OCI-LY3 (cell line): ENCODE data around the gene UPK3A.
"Not testable (repeated sequence)": the region's sequence is repeated elsewhere in the genome, so short reads cannot be mapped to it uniquely, and the experiment has no call there.

Experiments used
- H2AFZ ChIP-seq: fragments of 200-600, 300-600 bp; shearing (Covaris generic); 2 replicates; pipeline ENCODE4 v1.6.0; 2014; ENCODE audit warnings: antibody characterized with exemption, low read depth, low read length
- H3K27ac ChIP-seq: fragments of 200-600, 300-600 bp; sonication (generic); 2 replicates; pipeline ENCODE4 v1.5.1; 2014; ENCODE audit warnings: mild to moderate bottlenecking, low read length, moderate library complexity, mixed read lengths
- H3K27me3 ChIP-seq: fragments of 200-600, 300-600 bp; sonication (generic); 2 replicates; pipeline ENCODE4 v1.6.1; 2014; ENCODE audit warnings: low read depth, low read length, mixed read lengths
- H3K36me3 ChIP-seq: fragments of 200-600, 300-600 bp; sonication (generic); replicated peaks from 2 replicates; pipeline ENCODE3; 2014; ENCODE audit warnings: low read depth, low read length, mixed read lengths
- H3K4me1 ChIP-seq: fragments of 300-600, 200-600 bp; sonication (generic); 2 replicates; pipeline ENCODE4 v1.6.1; 2014; ENCODE audit warnings: low read length, mixed read lengths
- H3K4me2 ChIP-seq: fragments of 200-600, 300-600 bp; sonication (generic); 2 replicates; pipeline ENCODE4 v1.6.1; 2014; ENCODE audit warnings: low read length, mixed read lengths
- H3K4me3 ChIP-seq: fragments of 300-600, 200-600 bp; sonication (generic); 2 replicates; pipeline ENCODE4 v1.5.1; 2014; ENCODE audit warnings: antibody characterized with exemption, mild to moderate bottlenecking, low read length, moderate library complexity
- H3K79me2 ChIP-seq: fragments of 300-600, 200-600 bp; shearing (Covaris generic); 2 replicates; pipeline ENCODE4 v1.6.1; 2014; ENCODE audit warnings: mild to moderate bottlenecking, low read length, mixed read lengths
- H3K9ac ChIP-seq: fragments of 300-600, 200-600 bp; shearing (Covaris generic); 2 replicates; pipeline ENCODE4 v1.6.0; 2014; ENCODE audit warnings: mild to moderate bottlenecking, low read length, moderate library complexity
- H3K9me3 ChIP-seq: fragments of 200-600, 300-600 bp; shearing (Covaris generic); 2 replicates; pipeline ENCODE4 v1.6.1; 2014; ENCODE audit warnings: low read length, mixed read lengths; ENCODE audit not compliant: insufficient read depth
- H4K20me1 ChIP-seq: fragments of 200-600, 300-600 bp; sonication (generic); 2 replicates; pipeline ENCODE4 v1.6.1; 2016; ENCODE audit warnings: low read length, mixed read lengths; ENCODE audit not compliant: insufficient read depth
- EZH2phosphoT487 ChIP-seq: fragments of 200-600 bp; shearing (Covaris generic); IDR thresholded peaks from 2 replicates; pipeline ENCODE4 v1.6.1; 2018; ENCODE audit warnings: antibody characterized with exemption, mixed run types, low read depth
- TF ChIP-seq, protein P1 (sequence below): fragments of 200-600, 300-600 bp; sonication (generic); IDR thresholded peaks from 2 replicates; pipeline ENCODE4 v1.5.1; 2014; ENCODE audit warnings: antibody characterized with exemption, low read length, low read depth

Gene UPK3A

GRCh38 chr22:45324311-45324711 lies 39.6 kb downstream of the UPK3A start:
- Histone ChIP-seq H3K9me3 (no peaks in the 10 kb centered on the region), H3K27ac (no peak overlapping the region), H3K36me3 (peaks cover 62% of the 10 kb centered on the region), H2AFZ (no peak overlapping the region), H3K4me2 (no peak overlapping the region), H3K4me1 (peaks cover 15% of the 10 kb centered on the region), H3K79me2 (peaks cover 66% of the 10 kb centered on the region), H3K9ac (no peak overlapping the region), H3K4me3 (no peak overlapping the region), H3K27me3 (no peaks in the 10 kb centered on the region), H4K20me1 (peaks cover 21% of the 10 kb centered on the region)
- TF ChIP-seq, protein P1, sequence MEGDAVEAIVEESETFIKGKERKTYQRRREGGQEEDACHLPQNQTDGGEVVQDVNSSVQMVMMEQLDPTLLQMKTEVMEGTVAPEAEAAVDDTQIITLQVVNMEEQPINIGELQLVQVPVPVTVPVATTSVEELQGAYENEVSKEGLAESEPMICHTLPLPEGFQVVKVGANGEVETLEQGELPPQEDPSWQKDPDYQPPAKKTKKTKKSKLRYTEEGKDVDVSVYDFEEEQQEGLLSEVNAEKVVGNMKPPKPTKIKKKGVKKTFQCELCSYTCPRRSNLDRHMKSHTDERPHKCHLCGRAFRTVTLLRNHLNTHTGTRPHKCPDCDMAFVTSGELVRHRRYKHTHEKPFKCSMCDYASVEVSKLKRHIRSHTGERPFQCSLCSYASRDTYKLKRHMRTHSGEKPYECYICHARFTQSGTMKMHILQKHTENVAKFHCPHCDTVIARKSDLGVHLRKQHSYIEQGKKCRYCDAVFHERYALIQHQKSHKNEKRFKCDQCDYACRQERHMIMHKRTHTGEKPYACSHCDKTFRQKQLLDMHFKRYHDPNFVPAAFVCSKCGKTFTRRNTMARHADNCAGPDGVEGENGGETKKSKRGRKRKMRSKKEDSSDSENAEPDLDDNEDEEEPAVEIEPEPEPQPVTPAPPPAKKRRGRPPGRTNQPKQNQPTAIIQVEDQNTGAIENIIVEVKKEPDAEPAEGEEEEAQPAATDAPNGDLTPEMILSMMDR: no peak
- TF ChIP-seq EZH2phosphoT487: no peak

DNA sequence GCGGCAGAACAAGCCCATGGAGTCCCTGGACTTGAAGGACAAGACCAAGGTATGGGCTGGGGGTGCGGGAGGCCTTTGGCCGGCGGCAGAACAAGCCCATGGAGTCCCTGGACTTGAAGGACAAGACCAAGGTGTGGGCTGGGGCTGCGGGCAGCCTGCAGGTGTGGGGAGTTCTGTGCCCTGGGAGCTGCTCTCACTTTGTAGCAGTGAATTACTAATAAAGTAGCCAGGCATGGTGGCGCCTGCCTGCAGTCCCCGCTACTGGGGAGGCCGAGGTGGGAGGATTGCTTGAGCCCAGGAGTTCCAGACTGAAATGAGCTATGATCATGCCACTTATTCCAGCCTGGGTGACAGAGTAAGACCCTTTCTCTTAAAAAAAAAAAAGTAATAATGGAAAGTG lies 43.5 kb downstream of the UPK3A start:
- not testable (repeated sequence) for H3K27ac ChIP-seq, H3K4me3 ChIP-seq, H3K9ac ChIP-seq, H3K9me3 ChIP-seq, H3K4me2 ChIP-seq, H3K27me3 ChIP-seq, H2AFZ ChIP-seq, H3K4me1 ChIP-seq
- H4K20me1 ChIP-seq: peaks cover 16% of the 10 kb centered on the region; the same call in 1 of the 2 replicates
- H3K36me3 ChIP-seq: peaks cover 77% of the 10 kb centered on the region
- peaks cover 27% of the 10 kb centered on the region for H3K79me2 ChIP-seq

- H3K27me3 ChIP-seq: no peaks in the 10 kb centered on the region
- H3K79me2 ChIP-seq: peaks cover 20% of the 10 kb centered on the region
- no peaks in the 10 kb centered on the region for H3K9me3 ChIP-seq
- no peak overlapping the region for H3K27ac ChIP-seq
- H3K9ac ChIP-seq: no peak overlapping the region
- H3K4me2 ChIP-seq: no peak overlapping the region
- no peak overlapping the region for H3K4me3 ChIP-seq
- H2AFZ ChIP-seq: no peak overlapping the region
- H3K36me3 ChIP-seq: peaks cover 74% of the 10 kb centered on the region
- H3K4me1 ChIP-seq: no peaks in the 10 kb centered on the region
- H4K20me1 ChIP-seq: peaks cover 16% of the 10 kb centered on the region; the same call in 1 of the 2 replicates
- TF ChIP-seq EZH2phosphoT487: no peak
- TF ChIP-seq, protein P1: no peak
Measured at GRCh38 chr22:45328822-45329529, 44.2 kb downstream of the UPK3A start.

DNA sequence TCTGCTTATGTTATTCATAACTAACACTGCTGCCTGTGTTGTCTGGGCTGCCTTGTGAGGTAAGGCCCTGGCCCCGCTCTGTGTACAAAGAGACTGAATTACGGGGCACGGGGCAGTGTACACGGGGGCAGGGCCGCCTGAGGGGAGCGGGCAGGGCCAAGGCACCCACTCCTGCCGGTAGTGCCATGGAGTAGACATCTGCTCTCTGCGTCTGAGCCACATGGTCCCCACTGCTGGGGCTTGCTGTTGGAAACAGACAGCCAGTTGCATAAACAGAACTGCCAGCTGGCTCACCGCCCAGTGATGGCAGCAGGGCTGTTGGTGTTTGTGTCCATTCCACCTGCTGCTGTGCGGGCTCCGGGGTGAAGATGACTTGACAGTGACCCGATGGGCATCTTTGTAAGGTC lies 44.8 kb downstream of the UPK3A start:
- H3K27ac ChIP-seq: no peak overlapping the region
- peaks cover 16% of the 10 kb centered on the region; the same call in 1 of the 2 replicates for H4K20me1 ChIP-seq
- H3K36me3 ChIP-seq: peaks cover 74% of the 10 kb centered on the region
- no peaks in the 10 kb centered on the region for H3K9me3 ChIP-seq
- peaks cover 15% of the 10 kb centered on the region for H3K79me2 ChIP-seq
- H3K4me3 ChIP-seq: no peak overlapping the region
- no peaks in the 10 kb centered on the region for H3K27me3 ChIP-seq
- no peak overlapping the region for H3K9ac ChIP-seq
- TF ChIP-seq, protein P1: no peak
- no peak for TF ChIP-seq EZH2phosphoT487
- H3K4me1 ChIP-seq: no peaks in the 10 kb centered on the region
- no peak overlapping the region for H2AFZ ChIP-seq
- H3K4me2 ChIP-seq: no peak overlapping the region
